PC-3 (cell line): ENCODE results near the gene NUDT19.

Experiments used
- CTCF ChIP-seq: fragments of 300-600 bp; sonication (generic); conservative IDR thresholded peaks from 2 replicates; pipeline ENCODE4 v1.5.1; 2017; ENCODE audit warnings: antibody characterized with exemption, low read depth, mild to moderate bottlenecking, low read length
- EZH2 ChIP-seq: fragments of 300-600 bp; sonication (generic); IDR thresholded peaks from one replicate; pipeline ENCODE4 v1.6.1; 2017; ENCODE audit warnings: antibody characterized with exemption, mild to moderate bottlenecking, low read length; ENCODE audit not compliant: unreplicated experiment

GRCh38 chr19:32651729-32652140 lies 39.9 kb upstream of the NUDT19 start:
- TF ChIP-seq EZH2 (no peak), CTCF (no peak)
